ENCODE data around the gene GLRA2.

DNA sequence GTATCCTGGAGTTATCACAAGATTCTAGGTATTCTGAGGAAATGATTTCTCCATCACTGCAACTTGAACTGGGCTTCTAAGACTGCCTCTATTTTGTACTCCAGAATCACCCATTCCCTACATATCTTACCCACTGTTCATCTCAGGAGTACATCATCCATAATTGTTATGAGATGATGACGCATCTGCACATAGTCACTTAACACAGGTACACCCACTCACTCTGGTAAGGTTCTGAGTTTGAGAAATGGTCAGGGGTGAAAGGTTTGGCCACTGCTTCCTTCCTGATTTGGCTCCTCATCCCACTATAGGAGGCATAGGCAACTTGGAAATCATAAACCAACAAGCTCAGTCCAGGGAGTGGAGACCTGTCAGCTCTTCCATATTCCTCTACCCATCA lies 143.9 kb downstream of the GLRA2 start:
- TF ChIP-seq, protein P1, sequence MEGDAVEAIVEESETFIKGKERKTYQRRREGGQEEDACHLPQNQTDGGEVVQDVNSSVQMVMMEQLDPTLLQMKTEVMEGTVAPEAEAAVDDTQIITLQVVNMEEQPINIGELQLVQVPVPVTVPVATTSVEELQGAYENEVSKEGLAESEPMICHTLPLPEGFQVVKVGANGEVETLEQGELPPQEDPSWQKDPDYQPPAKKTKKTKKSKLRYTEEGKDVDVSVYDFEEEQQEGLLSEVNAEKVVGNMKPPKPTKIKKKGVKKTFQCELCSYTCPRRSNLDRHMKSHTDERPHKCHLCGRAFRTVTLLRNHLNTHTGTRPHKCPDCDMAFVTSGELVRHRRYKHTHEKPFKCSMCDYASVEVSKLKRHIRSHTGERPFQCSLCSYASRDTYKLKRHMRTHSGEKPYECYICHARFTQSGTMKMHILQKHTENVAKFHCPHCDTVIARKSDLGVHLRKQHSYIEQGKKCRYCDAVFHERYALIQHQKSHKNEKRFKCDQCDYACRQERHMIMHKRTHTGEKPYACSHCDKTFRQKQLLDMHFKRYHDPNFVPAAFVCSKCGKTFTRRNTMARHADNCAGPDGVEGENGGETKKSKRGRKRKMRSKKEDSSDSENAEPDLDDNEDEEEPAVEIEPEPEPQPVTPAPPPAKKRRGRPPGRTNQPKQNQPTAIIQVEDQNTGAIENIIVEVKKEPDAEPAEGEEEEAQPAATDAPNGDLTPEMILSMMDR (IDR thresholded peaks at IDR 0.05): no peak
- TF ChIP-seq POLR2A (IDR thresholded peaks at IDR 0.05) (no peak), POLR2AphosphoS5 (IDR thresholded peaks at IDR 0.05; ENCODE audit: insufficient read depth in 1 of 2, low read depth in 1 of 2) (no peak)

All from vagina (tissue), 2 donors.